WERI-Rb-1 (cell line): ENCODE measurements around the gene ABHD8.

Source experiments
- DNase-seq: peaks from one replicate; pipeline ENCODE4 v3.0.0-alpha.2; 2020
- H3K27ac ChIP-seq: fragments of 250-450 bp; sonication (Bioruptor Pico); 2 replicates; pipeline ENCODE4 v1.5.1; 2020; ENCODE audit warnings: mild to moderate bottlenecking, moderate library complexity
- H3K27me3 ChIP-seq: fragments of 250-450 bp; sonication (Bioruptor Pico); 2 replicates; pipeline ENCODE4 v1.5.1; 2021; ENCODE audit warnings: mild to moderate bottlenecking, low read depth, moderate library complexity; ENCODE audit not compliant: insufficient read depth, severe bottlenecking
- H3K36me3 ChIP-seq: fragments of 250-450 bp; sonication (Bioruptor Pico); 2 replicates; pipeline ENCODE4 v1.5.1; 2020; ENCODE audit warnings: mild to moderate bottlenecking, moderate library complexity
- H3K4me3 ChIP-seq: 2 replicates; pipeline ENCODE4 v1.5.1; 2011; ENCODE audit warnings: low read depth, mild to moderate bottlenecking, control low read depth, low read length
- H3K9me3 ChIP-seq: fragments of 250-450 bp; sonication (Bioruptor Pico); 2 replicates; pipeline ENCODE4 v1.5.1; 2021; ENCODE audit warnings: mild to moderate bottlenecking, moderate library complexity; ENCODE audit not compliant: severe bottlenecking
- TF ChIP-seq, protein P1 (sequence below): IDR thresholded peaks from 2 replicates; pipeline ENCODE4 v1.5.1; 2011; ENCODE audit warnings: low read depth, mild to moderate bottlenecking, control low read depth, inconsistent platforms, low read length

ABHD8 gene

DNA sequence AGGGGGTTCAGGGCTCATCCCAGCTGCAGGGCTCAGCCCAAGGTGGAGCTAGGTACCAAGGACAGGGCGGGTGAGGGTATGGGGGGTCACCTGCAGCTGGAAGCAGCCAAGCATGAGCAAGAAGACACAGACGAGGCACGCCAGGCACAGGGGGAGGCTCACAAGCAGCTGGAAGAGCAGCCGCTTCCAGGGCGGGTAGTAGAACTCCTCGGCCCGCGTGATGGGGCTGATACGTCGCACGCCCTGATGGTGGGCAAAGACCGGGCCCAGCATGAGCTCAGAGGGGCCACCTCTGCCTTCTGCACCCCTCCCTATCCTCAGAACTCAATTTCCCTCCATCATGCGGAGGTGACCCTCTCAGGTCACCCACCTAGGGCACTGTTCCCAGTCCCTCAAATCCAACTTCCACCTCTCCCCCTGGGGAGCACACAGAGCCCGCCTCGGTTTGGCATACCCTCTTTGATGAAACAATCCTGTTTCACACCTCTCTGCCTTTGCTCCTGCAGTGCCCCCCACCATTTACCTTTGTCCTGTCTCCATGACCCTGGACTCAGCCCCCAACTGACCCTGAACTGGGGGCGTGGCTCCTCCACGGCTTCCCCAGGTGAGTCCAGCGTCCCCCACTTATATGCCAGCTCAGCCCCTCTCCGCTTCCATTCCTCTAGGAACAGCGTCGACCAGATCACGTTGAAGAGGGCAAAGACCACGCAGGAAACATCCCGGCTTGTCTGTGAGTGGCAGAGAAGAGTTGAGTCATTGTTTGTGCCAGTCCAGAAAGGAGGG, 27.2 kb upstream of the ABHD8 start:
- H3K27ac ChIP-seq, result no peak overlapping the region
- DNase-seq, result no peak
- H3K9me3 ChIP-seq, result no peaks in the 10 kb centered on the region
- TF ChIP-seq, protein P1, sequence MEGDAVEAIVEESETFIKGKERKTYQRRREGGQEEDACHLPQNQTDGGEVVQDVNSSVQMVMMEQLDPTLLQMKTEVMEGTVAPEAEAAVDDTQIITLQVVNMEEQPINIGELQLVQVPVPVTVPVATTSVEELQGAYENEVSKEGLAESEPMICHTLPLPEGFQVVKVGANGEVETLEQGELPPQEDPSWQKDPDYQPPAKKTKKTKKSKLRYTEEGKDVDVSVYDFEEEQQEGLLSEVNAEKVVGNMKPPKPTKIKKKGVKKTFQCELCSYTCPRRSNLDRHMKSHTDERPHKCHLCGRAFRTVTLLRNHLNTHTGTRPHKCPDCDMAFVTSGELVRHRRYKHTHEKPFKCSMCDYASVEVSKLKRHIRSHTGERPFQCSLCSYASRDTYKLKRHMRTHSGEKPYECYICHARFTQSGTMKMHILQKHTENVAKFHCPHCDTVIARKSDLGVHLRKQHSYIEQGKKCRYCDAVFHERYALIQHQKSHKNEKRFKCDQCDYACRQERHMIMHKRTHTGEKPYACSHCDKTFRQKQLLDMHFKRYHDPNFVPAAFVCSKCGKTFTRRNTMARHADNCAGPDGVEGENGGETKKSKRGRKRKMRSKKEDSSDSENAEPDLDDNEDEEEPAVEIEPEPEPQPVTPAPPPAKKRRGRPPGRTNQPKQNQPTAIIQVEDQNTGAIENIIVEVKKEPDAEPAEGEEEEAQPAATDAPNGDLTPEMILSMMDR, result no peak
- H3K36me3 ChIP-seq, result peaks cover 41% of the 10 kb centered on the region
- no peak overlapping the region for H3K4me3 ChIP-seq
- H3K27me3 ChIP-seq, result no peaks in the 10 kb centered on the region

DNA sequence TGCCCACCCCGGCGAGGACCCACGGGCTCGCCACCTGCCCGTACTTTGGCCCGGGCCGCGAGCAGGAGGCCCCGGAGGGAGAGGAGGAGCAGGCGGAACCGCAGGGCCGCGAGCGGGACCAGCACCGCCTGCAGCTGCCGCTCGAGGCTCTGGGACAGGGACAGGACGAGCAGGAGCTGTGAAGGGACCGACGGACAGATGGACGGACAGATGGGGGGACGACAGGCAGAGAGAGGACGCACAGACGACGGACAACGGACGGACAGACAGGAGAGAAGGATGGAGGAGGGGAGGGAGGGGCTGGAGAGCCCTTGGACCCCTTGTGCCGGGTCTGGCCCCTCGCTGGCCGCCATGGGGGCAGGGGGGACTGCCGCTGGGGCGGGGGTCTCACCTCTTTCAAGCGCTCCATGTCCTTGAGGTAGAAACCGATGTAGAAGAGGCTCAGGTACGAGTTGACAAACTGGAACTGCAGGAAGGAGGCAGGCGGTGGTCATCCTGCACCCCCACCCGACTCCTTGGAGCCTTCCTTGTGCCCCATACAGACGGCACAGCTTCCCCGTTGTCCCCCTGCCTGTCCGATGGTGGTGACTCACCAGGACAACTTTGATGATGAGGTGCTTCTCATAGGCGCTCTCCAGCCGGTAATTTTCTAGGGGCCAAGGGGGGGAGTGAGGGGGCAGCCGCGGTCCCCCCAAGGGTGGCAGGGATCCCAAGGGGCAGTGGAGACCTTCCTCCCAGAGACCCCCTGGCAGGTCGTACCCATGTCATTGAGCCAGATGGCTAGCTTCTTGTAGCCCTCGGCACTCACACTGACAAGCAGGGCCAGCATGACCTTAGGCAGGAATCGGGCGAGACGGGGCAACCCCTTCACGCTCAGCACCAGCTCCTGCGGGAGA, 26.4 kb upstream of the ABHD8 start:
- Histone ChIP-seq H3K27ac (no peak overlapping the region), H3K27me3 (no peaks in the 10 kb centered on the region), H3K4me3 (no peak overlapping the region), H3K9me3 (no peaks in the 10 kb centered on the region), H3K36me3 (peaks cover 49% of the 10 kb centered on the region)
- TF ChIP-seq, protein P1, result no peak
- no peak for DNase-seq

DNA sequence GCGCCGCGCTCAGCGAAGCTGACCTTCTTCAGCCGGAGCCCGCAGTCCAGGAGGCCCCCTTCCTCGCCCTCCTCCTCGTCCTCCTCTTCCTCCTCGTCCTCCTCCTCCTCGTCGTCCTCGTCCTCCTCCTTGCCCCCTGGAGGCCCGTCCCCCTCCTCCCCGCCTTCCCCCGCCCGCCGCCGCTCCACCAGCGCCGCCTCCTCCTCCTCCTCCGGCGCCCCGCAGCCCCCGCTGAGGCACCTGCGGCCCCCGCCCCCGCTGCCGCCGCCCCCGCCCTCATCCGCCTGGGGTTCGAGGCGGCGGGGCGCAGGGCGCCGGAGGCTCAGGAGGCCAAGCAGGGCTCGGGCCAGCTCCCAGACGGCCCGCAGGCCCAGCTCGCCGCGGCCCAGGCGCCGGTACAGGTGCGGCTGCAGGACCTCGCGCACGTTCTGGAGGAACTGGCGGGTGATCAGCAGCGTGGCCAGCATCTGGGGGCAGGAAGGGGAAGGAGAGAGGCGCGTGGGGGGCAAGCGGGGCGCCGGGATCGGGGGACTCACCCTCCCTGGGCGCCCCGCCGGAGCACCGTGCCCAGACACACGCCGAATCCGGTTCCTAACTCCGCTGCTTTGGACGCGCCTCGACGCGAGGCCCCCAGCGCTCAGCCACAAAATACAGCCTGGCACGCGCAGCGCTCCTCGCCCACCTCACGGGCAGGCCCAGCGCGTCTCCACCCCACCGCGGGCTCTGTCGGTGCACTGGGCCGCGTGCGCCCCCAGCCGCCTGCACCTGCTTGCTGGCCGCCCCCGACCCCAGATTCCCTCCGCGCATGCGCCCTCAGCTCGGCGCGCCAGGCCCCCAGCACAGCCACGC, 25.5 kb upstream of the ABHD8 start:
- Histone ChIP-seq H3K27me3 (no peaks in the 10 kb centered on the region), H3K36me3 (peaks cover 51% of the 10 kb centered on the region), H3K27ac (no peak overlapping the region), H3K9me3 (no peaks in the 10 kb centered on the region), H3K4me3 (no peak overlapping the region)
- TF ChIP-seq, protein P1, result no peak
- no peak for DNase-seq

DNA sequence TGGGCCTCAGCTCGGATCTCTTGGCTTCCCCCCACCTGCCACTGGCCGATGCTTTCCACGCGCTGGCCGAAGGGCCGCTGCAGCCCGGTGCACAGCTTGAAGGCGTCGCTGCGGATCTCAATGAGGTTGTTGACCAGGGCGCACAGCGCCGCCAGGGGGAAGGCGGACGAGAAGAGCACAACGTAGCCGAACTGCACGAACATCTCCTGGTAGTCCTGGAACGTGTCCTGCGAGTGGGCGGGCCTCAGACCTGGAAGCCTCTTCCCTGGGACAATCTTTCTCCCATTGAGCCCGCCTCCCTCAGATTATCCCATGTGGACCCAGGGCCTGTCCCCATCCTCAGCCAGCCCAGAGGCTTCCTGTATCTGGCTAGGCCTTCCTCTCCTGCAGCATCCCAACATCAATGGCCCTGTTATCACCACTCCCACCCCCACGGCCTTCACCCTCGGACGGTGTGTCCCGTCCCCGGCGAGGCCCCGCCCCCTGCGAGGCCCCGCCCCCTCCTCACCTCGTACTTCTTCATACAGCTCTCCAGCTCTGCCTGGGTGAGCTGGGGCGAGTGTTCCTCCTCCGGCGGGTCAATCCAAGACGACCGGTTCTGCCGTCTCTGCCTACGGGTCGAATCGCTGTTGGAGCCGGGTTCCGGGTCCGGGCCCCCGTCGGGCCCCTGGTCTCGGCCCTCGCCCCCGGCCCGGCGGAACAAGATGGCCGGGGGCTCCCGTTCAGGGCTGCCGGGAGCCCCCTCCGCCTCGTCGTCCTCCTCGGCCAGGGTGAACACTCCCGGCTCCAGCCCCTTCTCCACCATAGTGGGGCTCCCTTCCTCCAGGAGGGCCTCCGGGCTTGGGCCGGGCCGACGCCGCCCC, 24.7 kb upstream of the ABHD8 start:
- TF ChIP-seq, protein P1, result no peak
- no peaks in the 10 kb centered on the region for H3K27me3 ChIP-seq
- DNase-seq, result no peak
- peaks cover 47% of the 10 kb centered on the region for H3K36me3 ChIP-seq
- no peak overlapping the region for H3K27ac ChIP-seq
- H3K9me3 ChIP-seq, result no peaks in the 10 kb centered on the region
- no peak overlapping the region for H3K4me3 ChIP-seq

DNA sequence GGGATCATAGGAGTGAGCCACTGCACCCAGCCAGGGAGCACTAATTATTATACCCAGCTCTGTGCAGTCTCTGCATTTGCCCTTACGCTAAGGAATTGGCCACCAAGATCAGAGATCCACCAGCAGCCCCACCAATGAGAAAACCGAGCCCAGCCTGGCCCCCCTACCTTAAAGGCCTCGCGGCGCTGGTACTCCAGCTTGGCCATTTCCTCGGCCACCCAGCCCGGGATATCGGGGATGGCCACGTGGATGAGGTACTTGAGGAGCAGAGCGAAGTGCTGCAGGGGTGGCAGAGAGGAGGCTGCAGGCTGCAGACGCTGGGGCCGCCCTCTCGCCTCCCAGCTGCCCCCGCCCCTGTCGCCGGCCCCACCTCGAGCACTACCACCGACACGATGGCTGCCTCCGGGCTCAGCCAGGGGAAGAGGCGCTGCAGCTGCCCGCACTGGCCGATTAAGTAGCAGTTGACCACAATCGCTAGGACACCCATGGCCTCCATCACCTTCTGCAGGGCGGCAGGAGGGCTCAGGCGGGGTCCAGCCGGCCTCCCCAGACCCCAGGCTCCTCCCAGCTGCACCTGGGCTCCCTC, 23.9 kb upstream of the ABHD8 start:
- H3K9me3 ChIP-seq, result no peaks in the 10 kb centered on the region
- peaks cover 47% of the 10 kb centered on the region for H3K36me3 ChIP-seq
- DNase-seq, result no peak
- TF ChIP-seq, protein P1, result no peak
- no peaks in the 10 kb centered on the region for H3K27me3 ChIP-seq
- no peak overlapping the region for H3K4me3 ChIP-seq
- H3K27ac ChIP-seq, result no peak overlapping the region
